Measurements from ENCODE around the gene CYP24A1.

Gene CYP24A1

DNA sequence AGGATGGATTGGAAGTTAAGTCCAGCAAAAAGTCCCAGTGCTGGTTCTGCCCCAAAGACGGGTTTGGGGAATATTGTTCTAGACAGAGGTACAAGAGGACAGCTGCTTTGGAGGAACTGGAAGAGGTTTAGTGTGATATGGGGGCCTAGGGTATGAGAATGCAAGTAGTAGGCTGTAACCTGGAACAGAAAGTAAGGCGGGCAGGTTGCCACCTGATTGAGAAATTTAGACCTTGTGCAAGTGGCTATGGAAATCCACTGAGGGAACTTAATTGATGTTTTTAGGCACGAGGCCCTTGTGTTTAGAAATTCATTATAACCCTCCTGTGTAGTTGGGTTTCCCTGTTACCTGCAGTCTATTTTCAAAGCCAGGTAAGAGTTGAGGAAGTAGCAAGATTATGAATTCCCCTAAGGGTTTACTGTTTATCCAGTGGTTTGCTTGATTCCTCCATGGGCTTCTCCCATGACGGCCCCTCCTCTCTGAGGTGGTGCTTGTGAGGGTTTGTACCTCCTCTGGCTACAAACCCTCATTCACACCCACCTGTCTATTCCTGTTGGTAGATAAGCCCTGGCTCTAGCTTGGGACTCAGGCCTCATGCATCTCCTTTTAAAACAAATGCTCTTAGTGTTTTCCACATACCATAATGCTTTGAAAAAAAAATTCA, 61.4 kb downstream of the CYP24A1 start:
- H3K4me3 ChIP-seq (ENCODE audit: low read depth, low read length): no peak overlapping the region
- DNase-seq (ENCODE audit: low read depth): no peak
- TF ChIP-seq, protein P1, sequence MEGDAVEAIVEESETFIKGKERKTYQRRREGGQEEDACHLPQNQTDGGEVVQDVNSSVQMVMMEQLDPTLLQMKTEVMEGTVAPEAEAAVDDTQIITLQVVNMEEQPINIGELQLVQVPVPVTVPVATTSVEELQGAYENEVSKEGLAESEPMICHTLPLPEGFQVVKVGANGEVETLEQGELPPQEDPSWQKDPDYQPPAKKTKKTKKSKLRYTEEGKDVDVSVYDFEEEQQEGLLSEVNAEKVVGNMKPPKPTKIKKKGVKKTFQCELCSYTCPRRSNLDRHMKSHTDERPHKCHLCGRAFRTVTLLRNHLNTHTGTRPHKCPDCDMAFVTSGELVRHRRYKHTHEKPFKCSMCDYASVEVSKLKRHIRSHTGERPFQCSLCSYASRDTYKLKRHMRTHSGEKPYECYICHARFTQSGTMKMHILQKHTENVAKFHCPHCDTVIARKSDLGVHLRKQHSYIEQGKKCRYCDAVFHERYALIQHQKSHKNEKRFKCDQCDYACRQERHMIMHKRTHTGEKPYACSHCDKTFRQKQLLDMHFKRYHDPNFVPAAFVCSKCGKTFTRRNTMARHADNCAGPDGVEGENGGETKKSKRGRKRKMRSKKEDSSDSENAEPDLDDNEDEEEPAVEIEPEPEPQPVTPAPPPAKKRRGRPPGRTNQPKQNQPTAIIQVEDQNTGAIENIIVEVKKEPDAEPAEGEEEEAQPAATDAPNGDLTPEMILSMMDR (IDR thresholded peaks at IDR 0.05; ENCODE audit: low read depth, low read length, missing control alignments): no peak

DNA sequence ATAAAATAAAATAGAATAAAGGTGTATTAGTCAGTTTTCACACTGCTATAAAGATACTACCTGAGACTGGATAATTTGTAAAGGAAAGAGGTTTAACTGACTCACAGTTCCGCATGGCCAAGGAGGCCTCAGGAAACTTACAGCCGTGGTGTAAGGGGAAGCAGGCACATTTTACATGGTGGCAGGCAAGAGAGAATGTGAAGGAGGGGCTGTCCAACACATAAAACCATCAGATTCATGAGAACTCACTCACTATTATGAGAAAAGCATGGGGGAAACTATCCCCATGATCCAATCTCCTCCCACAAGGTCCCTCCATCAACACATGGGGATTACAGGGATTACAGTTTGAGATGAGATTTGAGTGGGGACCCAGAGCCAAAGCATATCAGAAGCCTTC, 62.3 kb downstream of the CYP24A1 start:
- H3K4me3 ChIP-seq (ENCODE audit: low read depth, low read length): no peak overlapping the region
- TF ChIP-seq, protein P1 (IDR thresholded peaks at IDR 0.05; ENCODE audit: low read depth, low read length, missing control alignments): no peak
- no peak for DNase-seq (ENCODE audit: low read depth)

DNA sequence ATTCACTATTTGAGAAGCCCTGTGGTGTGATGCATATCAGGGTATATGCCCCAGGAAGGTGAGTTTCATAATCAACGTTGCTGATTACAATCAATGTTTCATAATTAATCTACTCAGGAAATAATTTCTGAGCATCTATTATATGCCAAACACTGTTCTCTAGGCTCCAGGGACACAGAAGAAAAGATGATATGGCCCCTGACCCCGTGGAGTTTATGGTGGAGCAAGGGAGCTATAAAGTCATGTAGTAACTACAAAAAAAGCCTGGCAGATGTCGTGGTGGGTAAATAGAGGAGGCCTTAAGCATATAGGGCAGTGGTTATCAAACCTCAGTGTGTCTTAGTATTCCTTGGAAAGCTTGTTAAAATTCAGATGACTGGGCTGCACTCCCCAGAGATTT, 63.3 kb downstream of the CYP24A1 start:
- TF ChIP-seq, protein P1 (IDR thresholded peaks at IDR 0.05; ENCODE audit: low read depth, low read length, missing control alignments): no peak
- H3K4me3 ChIP-seq (ENCODE audit: low read depth, low read length): no peak overlapping the region

DNA sequence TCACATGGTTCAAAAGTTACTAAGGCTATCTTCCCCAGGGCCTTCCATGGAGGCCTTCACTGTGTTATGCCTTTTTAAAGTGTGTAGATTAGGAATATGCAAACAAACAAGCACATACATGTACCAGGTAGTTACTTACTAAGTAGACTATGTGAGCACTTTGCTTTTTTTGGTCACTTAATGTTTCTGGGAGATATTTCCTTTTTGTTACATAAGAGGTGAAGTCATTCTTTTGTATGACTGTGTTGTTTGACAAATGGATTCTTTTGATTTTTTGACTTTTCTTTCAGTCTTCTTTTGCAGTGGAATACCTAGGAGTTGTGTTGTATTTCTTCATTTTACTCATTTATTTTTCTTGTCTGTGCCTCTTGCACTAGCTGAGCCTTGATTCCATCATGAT, 63.7 kb downstream of the CYP24A1 start:
- DNase-seq (ENCODE audit: low read depth): no peak
- TF ChIP-seq, protein P1 (IDR thresholded peaks at IDR 0.05; ENCODE audit: low read depth, low read length, missing control alignments): no peak
- no peak overlapping the region for H3K4me3 ChIP-seq (ENCODE audit: low read depth, low read length)

More for the DNA sequence above, 63.3 kb downstream of the CYP24A1 start:
- no peak for DNase-seq (ENCODE audit: low read depth)

DNA sequence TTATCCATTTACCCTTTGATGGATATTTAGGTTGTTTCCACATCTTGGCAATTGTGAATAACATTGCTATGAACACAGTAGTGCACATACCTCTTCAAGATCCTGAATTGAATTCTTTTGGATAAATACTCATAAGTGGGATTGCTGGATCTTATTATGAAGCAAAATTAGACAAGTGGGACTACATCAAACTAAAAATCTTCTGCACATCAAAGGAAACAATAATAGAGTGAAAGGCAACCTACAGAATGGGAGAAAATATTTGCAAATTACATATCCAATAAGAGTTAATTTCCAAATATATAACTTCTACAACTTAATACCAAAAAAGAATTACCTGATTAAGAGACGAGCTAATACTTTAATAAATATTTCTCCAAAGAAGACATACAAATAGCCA, 65.0 kb downstream of the CYP24A1 start:
- H3K4me3 ChIP-seq (ENCODE audit: low read depth, low read length): no peak overlapping the region
- no peak for DNase-seq (ENCODE audit: low read depth)
- TF ChIP-seq, protein P1 (IDR thresholded peaks at IDR 0.05; ENCODE audit: low read depth, low read length, missing control alignments): no peak

DNA sequence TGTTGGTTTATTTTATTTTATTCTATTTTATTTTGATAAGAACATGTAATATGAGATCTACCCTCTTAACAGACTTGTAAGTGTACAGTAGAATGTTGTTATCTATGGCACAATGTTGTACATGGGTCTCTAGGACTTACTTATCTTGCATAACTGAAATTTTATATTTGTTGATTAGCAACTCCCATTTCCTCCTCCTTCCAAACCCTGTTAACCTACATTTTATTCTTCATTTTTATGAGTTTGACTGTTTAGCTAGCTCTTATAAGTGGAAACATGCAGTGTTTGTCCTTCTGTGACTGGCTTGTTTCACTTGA, 65.5 kb downstream of the CYP24A1 start:
- H3K4me3 ChIP-seq (ENCODE audit: low read depth, low read length): no peak overlapping the region
- TF ChIP-seq, protein P1 (IDR thresholded peaks at IDR 0.05; ENCODE audit: low read depth, low read length, missing control alignments): no peak
- DNase-seq (ENCODE audit: low read depth): no peak

DNA sequence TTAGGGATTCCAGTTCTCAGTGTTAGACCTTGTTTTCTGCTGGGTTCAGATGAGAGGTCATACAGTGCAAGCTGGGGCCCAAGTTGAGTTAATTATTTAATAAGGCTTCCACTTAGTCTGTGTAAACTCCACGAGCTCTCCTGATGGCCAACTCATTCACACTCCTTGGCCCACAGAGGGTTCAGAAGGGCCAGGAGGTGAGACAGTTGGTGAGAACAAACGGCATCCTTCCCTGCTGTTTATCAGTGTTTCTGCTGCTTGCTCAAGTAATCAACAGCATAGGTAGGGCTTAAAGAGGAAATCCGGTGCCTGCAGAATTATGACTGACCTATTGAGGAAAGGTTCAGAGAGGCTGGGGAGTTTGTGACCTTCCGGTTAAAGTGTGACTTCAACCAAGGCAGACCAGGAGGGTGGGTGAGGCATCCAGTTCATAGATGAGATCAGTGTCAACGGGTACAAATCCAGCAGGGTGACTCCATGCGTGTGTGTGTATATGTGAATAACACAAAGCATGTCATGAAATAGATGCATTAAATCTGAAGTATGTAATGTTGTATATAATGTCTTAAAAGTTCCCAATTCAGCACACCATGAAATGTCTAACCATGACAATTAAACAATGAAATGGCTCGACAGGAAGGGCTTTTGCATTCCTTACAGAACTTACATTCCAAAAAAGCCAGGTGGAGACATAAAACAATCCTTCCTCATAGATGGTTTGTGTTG, 66.0 kb downstream of the CYP24A1 start:
- TF ChIP-seq, protein P1 (IDR thresholded peaks at IDR 0.05; ENCODE audit: low read depth, low read length, missing control alignments): no peak
- DNase-seq (ENCODE audit: low read depth): no peak

More for the DNA sequence above, 66.0 kb downstream of the CYP24A1 start:
- no peak overlapping the region for H3K4me3 ChIP-seq (ENCODE audit: low read depth, low read length)

Measured in GM12864 (cell line).